ENCODE measurements around the gene C14orf119. TPM values are rescaled to one million over a fixed set of nuclear protein-coding genes. Genes with fewer than 3 reads are reported as not detected.

C14orf119 gene
- total RNA-seq, 1 experiment from 2014 or later, result 54.5 TPM

- DNase-seq (ENCODE audit: low spot score), result no peak
- BruUV-seq (replicated peaks), result no TSS peak
- ChIA-PET POLR2A (ENCODE audit: low non-redundant PET) (no interaction called here), CTCF (no interaction called here)
- Histone ChIP-seq H3K27ac (ENCODE audit: low read depth, low read length, poor library complexity, severe bottlenecking) (no peak overlapping the region), H3K4me1 (ENCODE audit: insufficient read depth, low read length, poor library complexity, severe bottlenecking) (peaks cover 15% of the 10 kb centered on the region), H3K36me3 (ENCODE audit: insufficient read depth, low read length, poor library complexity, severe bottlenecking) (no peaks in the 10 kb centered on the region), H3K4me3 (ENCODE audit: low read depth, low read length, poor library complexity, severe bottlenecking) (no peak overlapping the region), H3K27me3 (replicated peaks; ENCODE audit: insufficient read depth, low read depth, low read length, poor library complexity) (no peaks in the 10 kb centered on the region), H3K9me3 (ENCODE audit: low read depth, low read length, poor library complexity, severe bottlenecking) (no peaks in the 10 kb centered on the region)
- TF ChIP-seq EZH2 (IDR thresholded peaks at IDR 0.05; ENCODE audit: borderline replicate concordance, low read depth, low read length, poor library complexity, severe bottlenecking), result no peak
- TF ChIP-seq CTCF (conservative IDR thresholded peaks at IDR 0.05; ENCODE audit: low read depth, low read length), result no peak
- intact Hi-C loops (cut with micrococcal nuclease; ENCODE audit: unreplicated experiment), result no loop called here
These were observed 8.8 kb downstream of the C14orf119 start for GRCh38 chr14:23104070-23104590.

GRCh38 chr14:23104591-23105347, 9.5 kb downstream of the C14orf119 start, which contains the start of gene CIROP:
Gene CIROP, minus strand, starts transcription at chr14:23104989. Its CDS starts 69 bp downstream, at chr14:23104920.
- CTCF ChIA-PET, result no interaction called here
- POLR2A ChIA-PET (ENCODE audit: low non-redundant PET), result no interaction called here
- intact Hi-C loops (cut with micrococcal nuclease; ENCODE audit: unreplicated experiment), result no loop called here
- TF ChIP-seq EZH2 (IDR thresholded peaks at IDR 0.05; ENCODE audit: borderline replicate concordance, low read depth, low read length, poor library complexity, severe bottlenecking), result no peak
- no peak within 1 kb of the TSS for H3K4me3 ChIP-seq (ENCODE audit: low read depth, low read length, poor library complexity, severe bottlenecking)
- BruUV-seq (replicated peaks), result no TSS peak
- no peaks in the 10 kb centered on the region for H3K27me3 ChIP-seq (replicated peaks; ENCODE audit: insufficient read depth, low read depth, low read length, poor library complexity)
- H3K4me1 ChIP-seq (ENCODE audit: insufficient read depth, low read length, poor library complexity, severe bottlenecking), result peaks cover 9% of the 10 kb centered on the region
- no peak for DNase-seq (ENCODE audit: low spot score)
- H3K36me3 ChIP-seq (ENCODE audit: insufficient read depth, low read length, poor library complexity, severe bottlenecking), result no peaks in the 10 kb centered on the region
- no peaks in the 10 kb centered on the region for H3K9me3 ChIP-seq (ENCODE audit: low read depth, low read length, poor library complexity, severe bottlenecking)
- H3K27ac ChIP-seq (ENCODE audit: low read depth, low read length, poor library complexity, severe bottlenecking), result no peak within 1 kb of the TSS

- Histone ChIP-seq H3K27me3 (replicated peaks; ENCODE audit: insufficient read depth, low read depth, low read length, poor library complexity) (no peaks in the 10 kb centered on the region), H3K36me3 (ENCODE audit: insufficient read depth, low read length, poor library complexity, severe bottlenecking) (no peaks in the 10 kb centered on the region), H3K27ac (ENCODE audit: low read depth, low read length, poor library complexity, severe bottlenecking) (no peak overlapping the region), H3K9me3 (ENCODE audit: low read depth, low read length, poor library complexity, severe bottlenecking) (no peaks in the 10 kb centered on the region), H3K4me3 (ENCODE audit: low read depth, low read length, poor library complexity, severe bottlenecking) (no peak overlapping the region), H3K4me1 (ENCODE audit: insufficient read depth, low read length, poor library complexity, severe bottlenecking) (peaks cover 5% of the 10 kb centered on the region)
- no peak for DNase-seq (ENCODE audit: low spot score)
- CTCF ChIA-PET, result no interaction called here
- TF ChIP-seq CTCF (conservative IDR thresholded peaks at IDR 0.05; ENCODE audit: low read depth, low read length) (no peak), EZH2 (IDR thresholded peaks at IDR 0.05; ENCODE audit: borderline replicate concordance, low read depth, low read length, poor library complexity, severe bottlenecking) (no peak)
- BruUV-seq (replicated peaks), result no TSS peak
- POLR2A ChIA-PET (ENCODE audit: low non-redundant PET), result no interaction called here
- intact Hi-C loops (cut with micrococcal nuclease; ENCODE audit: unreplicated experiment), result no loop called here
These were observed 10.1 kb downstream of the C14orf119 start for GRCh38 chr14:23105348-23105824.

All from A673 (cell line).